GM18909 (cell line): Measurements from ENCODE around the gene ING4.

Source experiments
- ATAC-seq: cut with Tn5 transposase; IDR thresholded peaks from one replicate; pipeline ENCODE4 v1.9.1; 2021; ENCODE audit warnings: mild to moderate bottlenecking; ENCODE audit not compliant: unreplicated experiment, poor library complexity

The ING4 gene

DNA sequence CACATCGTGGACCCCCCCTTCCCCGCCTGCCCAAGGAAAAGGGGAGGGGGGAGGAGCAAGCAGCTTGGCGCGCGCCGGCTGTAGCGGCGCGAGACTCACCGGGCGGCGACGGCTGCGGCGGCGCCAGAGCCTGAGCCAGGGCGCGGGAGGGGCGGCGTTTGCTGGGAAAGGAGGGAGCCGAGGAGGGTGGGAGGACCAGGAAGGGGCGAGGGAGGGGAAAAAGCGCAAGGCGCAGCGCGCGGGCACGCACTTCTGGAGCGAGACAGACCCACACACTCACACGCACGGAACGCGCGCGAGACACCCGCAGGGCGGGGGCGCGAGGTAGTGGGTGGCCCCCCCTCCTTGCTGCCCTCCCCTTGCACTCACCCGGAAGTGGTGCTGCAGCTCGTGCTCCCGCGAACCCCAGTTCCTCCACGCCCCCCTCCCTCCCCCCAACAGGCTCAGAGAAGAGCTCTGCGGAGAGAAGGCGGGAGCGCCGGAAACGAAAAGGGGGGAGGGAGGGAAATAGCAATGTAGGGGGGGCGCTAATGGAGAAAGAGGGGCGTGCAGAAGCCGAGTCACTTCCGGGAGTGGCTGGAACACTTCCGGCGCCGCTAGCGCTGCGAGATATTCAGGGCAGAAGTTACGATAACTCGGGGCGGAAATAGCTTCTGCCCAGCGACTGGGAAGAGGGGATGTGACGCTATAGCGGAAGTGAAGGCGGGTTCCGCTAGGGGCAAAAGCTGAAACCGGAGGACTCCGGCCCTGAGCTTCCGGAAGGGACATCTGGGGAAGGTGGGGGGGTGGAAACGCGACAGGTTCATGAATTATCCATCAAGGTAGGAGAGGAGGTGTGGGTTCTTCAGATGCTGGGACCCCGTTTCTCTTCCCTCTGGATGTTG, 26.3 kb upstream of the ING4 start, which contains the start of gene ZNF384:
TSS of gene ZNF384 (minus strand) at position 377 of the 884 bp plus-strand sequence. CDS start 9,855 bp downstream, outside the sequence.
- peak; percentile 80 for ATAC-seq

DNA sequence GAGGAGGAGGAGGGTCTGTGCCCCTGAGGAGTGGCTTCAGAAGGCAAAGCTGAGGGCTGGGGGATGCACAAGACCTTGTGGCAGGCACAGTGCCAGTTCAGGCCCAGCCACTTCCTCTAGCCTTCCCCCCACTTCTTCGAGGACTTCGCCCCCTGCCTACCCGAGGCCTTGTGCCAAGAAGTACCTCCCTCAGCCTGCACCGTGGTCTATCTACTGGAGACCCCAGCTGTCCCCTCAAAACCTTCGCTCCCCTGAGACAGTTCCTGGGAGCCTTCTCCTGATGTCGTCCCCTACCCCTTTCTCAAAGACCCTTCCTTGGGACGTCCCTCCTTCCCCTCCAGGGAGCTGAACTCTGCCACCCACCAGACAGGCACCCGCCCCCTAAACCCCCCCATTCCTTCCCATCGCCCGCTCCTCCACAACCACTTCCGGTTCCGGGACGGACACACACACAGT, 25.7 kb upstream of the ING4 start:
- ATAC-seq = peak; percentile 14

DNA sequence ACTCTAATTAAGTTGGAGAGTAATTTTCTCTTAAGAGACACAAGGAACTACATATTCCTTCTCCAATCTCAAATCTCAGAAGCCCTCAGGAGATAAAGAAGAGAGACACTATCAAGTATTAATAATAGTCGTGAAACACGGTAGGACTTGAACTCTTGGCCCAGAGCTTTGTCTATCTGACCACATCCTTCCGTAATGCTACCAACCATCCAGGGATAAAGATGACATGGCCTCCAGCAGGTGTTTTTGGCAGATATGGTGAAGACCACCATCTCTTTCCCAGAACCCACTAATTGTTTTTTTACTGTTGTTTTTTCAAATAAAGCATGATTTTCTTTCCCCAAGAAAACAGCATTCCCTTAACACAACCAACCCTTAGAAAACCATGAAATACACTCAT, 22.9 kb upstream of the ING4 start:
- ATAC-seq = no peak

DNA sequence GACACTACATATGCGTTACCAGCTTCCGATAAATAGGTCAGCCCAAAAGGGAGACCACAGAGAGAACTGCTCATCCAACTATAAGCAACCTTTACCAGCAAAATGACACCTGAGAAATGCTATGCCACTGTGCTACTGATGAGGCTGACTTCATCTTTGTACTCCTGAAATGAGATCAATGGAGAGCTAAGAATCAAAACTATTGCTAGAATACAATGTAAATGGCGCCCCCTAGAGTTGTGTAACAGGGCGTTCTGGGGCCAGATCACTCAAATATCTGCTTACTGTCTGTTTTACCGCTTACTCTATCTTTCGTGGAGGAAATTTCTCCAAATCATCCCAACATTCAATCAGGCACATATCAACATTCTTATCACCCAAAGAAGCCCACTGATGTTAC, 21.7 kb upstream of the ING4 start:
- no peak for ATAC-seq

DNA sequence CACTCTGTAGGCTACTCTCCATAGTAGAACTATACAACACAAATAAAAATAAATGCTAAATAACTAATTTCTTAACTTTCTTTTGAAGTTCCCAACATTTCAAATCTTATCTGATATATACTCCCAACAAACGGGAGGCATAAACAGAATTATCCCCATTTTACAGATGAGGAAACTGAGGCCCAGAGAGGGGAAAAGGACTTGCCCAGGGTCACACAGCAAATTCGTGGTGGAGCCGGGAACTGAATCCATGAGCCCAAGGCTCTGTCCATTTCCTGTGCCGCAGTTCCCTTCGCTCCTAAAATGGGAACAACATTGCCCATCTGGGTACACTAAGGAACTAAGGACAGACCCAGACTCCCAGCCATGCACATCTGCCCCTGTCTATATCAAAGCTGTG, 14.0 kb upstream of the ING4 start:
- ATAC-seq = no peak

DNA sequence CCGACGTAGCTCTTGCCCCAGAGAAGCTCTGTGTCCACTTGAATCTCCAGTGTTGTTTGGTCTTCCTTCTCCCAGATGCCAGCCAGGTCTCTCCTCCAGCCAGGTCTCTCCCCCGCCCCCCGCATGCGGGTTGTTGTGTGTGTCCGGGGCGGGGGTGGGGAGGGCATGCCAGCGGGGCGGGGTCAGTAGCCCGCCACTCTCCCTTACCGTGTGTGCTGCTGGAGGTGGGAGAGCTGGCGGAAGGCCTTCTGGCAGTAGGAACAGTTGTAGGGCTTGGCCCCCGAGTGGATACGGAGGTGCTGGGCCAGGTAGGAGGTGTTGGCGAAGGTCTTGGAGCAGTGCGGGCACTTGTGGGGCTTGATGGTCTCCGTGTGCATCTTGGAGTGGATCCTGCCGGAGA, 9.2 kb upstream of the ING4 start:
- ATAC-seq = no peak

DNA sequence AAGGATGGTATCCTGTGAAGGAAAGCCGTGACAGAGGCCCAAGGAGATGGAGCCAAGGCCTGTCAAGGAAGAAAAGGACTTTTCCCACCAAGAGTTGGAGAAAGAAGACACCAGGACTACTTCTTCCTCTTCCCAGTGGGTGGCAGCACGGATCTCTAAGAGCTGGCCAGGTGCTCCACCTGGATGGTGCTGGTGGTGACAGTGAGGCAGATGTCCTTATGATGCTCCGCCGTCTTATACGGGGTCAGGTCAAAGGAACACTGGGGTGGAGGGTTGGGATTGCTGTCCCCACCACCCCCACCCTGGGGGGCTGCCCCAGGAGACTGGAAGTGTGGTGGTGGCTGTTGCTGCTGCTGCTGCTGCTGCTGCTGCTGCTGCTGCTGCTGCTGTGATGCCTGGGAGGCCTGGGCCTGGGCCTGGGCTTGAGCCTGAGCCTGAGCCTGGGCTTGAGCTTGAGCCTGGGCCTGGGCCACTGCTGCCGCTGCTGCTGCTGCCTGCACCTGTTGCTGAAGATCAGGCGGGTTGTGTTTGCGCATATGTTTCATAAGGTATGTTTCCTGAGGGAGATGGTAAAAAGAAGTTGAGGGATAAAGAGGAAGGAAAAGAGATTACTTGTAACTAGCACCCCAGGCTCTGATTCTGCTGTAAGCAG, 4.8 kb upstream of the ING4 start:
- no peak for ATAC-seq

DNA sequence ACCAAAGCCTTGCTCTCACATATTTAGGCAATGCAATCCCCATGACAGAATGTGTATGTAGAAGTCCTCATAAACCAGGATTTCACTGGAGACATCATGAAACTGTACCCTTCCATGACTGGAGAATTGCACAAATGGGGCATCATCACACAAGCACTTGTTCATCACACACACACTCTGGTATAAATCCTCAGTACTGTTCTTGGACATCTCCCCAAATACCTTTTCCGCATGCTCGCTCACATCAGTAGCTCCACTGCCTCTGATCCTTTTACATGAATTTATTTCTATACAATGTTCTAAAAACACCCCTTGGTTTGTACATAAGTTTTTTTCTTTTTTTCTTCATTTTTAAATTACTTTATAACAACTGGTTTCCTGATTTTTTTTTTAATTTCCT, 3.3 kb upstream of the ING4 start:
- no peak for ATAC-seq

DNA sequence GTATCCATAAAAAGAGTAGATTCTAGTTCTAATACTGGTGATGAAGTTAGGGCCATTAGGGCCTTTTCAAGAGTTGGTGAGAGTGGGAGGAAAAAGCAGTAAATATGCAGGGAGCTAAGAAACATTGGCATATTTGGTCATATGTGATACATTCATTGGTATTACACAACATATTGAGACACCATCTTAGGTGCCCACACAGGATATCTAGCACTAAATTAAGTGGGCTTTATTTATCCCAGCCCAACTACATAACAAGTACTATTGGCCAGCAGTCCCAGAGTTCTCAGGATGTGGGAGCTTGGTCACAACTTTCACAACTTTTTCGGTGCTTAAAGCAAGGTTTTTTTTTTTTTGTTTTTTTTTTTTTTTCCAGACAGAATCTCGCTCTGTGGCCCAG, 2.0 kb upstream of the ING4 start:
- ATAC-seq = no peak

DNA sequence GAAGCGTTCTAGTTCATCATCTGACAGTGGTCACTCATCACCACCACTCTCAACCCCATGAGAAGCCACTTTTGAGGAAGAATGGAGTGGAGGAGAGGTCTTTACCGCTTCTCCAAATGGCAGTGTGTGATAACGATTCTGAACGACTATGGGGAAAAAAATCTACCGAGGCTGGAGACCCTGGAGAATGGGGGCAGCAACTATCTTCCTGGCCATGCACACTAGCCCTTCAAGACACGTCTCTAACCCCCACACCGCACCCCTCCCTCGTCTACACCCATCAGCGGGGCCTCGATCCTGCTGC, 365 bp downstream of the ING4 start:
- no peak for ATAC-seq

DNA sequence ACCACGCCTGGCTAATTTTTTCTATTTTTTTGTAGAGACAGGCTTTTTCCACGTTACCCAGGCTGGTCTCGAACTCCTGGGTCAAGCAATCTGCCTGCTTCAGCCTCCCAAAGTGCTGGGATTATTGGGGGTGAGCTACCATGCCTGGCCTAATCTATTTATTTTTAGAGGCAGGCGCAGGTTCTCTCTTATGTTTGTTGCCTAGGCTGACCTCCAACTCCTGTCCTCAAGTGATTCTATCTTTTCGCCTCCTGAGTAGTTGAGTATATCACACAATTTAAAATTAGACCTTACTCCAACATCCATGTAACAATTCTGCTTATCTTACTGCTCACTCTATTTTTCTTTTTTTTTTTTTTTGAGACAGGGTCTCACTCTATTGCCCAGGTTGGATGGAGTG, 8.9 kb downstream of the ING4 start:
- ATAC-seq = no peak

DNA sequence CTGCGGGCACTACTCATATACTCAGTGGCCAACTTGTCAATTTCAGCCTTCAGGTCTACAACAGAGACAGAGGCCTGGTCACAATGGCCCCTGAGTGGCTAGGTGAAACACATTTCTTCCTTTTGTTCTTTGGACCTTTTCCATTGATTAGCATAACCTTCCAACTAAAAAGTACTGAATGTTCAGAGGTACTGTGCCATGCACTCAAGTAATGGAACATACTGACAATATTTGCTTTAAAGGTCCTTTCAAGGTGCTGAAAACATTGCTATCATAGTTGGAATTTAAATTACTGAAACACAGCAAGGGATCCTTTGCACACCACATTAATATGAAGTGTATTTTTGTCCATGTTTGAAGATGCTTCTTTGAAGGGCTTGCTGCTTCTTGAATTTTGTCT, 9.6 kb downstream of the ING4 start:
- no peak for ATAC-seq

DNA sequence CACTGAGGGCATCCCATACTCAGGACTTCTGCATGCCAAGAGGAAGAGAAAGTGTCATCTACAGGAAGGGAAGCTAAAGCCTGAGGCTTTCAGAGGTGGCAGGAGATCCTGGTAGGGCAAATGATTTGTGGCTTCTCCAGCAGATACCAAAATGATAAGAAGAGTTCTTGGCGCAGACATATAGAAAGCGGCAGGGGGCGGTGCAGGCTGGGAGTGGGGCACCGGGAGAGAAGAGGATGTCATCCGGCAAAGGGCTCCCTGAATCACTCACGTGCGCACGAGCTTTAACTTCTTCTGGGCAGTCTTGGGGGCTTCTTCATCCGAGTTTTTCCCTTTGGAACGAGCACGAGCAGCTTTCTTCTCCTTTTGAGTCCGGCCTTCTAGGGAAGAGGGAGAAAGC, 10.5 kb downstream of the ING4 start:
- no peak for ATAC-seq

DNA sequence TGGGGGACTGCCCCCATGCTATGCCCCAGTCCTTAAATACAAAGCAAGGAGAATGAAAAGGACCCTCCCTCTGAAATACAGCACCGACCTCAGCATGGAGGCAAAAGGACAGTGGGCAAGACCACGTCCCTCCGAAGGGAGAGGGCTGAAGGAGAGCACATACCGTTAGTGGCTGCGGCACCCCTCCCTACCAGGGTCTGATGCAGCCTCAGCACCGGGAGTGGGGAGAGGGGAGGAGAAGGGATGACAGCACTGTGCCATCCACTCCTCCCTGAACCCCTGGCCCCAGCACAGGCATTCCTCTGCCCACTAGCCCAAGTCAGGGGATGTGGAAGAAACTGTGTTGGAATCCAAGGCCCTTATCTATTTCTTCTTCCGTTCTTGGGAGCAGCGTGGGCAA, 12.1 kb downstream of the ING4 start:
- ATAC-seq = no peak

DNA sequence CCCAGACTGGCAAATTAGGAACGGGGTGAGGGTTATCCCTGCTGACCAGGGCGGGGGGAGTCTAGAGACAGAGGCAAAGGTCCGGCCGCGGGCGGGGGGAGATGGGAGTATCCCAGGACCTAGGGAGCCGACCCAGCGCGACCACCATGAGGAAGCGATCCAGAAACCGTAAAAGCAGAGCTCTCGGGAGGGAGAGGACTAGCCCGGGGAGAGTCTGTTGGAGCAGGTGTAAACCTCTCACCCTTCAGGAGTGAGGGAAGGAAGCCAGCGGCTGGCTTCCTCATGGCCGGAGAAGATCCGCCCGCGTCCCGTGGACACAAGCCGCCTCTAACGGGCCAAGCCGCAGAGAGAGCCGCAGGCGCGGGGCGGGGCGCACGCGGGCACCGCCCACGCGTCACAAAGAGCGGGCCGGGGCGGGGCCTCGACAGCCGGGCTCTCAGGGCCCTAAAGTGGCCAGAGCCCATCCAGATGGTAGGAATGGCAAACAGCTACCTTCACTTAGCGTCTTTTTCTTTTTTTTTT, 15.8 kb downstream of the ING4 start, which contains the start of gene ACRBP:
TSS of gene ACRBP (minus strand) at position 350 of the 522 bp plus-strand sequence. CDS start at position 284, 66 bp downstream.
- ATAC-seq = no peak

DNA sequence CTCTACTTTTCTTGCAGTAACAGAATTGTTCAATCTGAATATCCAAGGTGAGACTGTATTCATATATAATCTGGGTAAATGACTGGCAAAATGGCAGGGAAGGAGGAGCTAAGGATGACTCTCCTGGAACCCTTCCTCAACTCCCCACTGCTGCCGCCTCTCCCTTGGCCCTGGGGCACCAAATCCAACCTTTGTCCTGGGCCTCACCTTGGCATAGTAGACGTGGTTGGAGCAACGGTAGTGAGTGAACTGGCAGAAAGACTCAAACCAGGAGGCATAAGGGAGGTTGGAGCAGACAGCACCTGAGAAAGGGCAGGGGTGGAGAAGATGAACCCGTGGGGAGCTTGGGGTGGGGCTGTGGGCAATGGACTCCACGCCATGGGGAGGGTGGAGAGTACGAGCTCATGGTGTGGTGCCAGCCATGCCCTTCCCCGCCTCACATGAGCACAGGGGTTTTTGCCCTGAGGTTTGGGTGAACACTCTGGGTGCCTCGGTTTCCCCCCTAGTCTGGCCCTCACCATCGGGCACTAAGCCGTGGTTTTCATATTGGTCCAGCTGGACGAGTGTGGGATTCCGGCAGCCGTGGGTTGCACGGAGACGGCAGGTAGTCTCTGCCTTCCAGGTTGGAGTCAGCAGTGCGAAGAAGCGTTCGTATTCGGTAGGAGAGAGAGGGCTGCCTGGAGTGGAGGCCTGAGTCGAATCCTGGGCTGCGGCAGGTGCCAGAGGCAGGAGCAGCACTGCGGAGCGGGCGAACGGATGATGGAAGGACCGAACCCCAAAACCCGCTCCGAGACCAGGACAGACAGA, 16.4 kb downstream of the ING4 start:
- ATAC-seq = no peak

DNA sequence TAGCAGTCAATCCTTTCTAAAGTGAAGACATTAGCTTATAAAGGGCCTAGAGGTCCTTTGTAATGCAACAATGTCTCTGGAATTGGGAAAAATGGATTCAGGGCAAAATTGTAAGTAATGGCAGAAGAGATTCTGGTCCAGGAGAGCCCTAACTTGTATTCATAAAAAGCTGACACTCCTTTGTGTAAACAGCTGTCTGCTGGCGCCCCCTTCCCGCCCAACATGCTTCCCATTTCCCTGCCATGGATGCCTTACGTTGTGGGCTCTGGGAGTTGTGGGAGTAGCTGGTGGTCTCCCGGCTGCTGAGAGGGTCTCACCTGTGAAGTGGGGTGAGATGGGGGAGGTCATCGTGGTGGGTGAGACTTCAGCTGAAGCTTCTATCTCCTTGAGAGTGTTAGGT, 18.0 kb downstream of the ING4 start:
- no peak for ATAC-seq

DNA sequence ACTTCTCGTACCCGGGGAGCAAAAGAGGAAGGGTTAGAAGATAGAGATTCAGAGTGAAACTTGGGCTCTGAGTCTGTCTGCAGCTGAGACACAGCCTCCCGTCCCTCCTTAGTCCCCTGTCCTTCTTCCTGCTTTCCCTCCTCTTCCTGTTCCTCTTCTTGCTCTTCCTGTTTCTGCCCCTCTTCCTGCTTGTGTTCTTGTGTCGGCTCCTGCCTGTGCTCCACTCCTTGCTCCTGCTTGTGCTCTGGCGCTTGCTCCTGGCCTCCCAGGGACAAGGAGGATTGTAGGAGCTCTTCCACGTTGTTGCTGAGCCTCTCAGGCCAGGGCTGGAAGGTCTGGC, 18.7 kb downstream of the ING4 start:
- ATAC-seq = no peak

DNA sequence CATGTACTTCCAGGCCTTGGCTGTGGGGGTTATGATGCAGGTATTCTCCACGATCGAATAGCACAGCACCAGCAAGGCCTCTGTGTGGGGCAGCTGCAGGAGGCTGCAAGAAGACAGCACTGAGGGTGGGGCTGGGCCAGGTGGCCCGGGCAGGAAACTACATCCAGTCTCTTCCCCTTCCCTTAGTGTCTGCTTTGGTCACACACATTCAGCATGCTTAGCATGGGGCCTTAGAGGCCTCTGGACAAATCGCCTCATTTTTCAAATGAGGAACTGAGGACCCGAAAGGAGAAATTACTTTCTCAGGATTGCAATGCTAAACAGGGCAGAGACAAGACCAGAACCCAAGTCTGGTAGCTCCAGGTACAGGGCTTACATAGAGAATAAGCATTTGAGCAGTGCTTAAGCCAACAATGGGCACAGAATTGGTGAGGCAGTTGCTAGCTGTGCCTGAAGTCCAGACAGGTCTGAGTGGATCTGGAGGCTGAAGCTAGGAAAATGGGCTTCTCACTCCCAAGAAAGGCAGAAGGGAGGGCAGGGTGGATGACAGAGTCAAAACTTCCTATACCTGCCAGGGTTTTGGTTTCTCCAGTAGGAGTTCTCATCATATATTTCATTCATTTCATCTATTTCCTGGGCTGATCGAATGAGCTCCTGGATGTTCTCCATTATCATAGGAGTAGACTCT, 19.2 kb downstream of the ING4 start:
- no peak for ATAC-seq

DNA sequence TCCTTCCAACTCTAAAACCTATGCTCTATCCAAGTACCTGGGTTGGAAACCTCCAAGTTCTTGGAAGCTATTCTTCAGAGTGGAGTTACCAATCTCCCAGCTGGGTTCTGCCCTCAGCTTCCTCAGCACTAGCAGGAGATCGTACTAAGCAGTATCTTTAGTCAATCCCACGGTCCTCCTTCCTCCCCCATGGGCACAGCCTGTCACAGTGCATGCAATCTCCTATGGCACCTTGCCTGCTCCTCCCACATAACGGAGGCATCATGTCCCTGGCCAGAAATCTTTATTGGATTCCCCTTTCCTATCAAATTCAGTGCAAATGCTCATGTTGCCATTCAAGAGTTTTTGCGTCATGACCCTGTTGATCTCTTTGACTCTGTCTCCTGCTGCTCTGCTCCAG, 21.8 kb downstream of the ING4 start:
- no peak for ATAC-seq
